SK-N-SH (cell line): ENCODE data around the gene TFF3. TPM values are rescaled to one million over a fixed set of nuclear protein-coding genes. Genes with fewer than 3 reads are reported as not detected.

Experiments used
- CTCF ChIA-PET: fragments of 300-600, 350-600 bp; formaldehyde crosslinking; extraction: SDS; loops from one replicate; lab custom pipeline; 2021; lab: Yijun Ruan, JAX
- POLR2A ChIA-PET: fragments of 350-600 bp; sonication (Branson Sonifier 250); formaldehyde crosslinking; extraction: SDS; loops from one replicate; lab custom pipeline; 2020; ENCODE audit warnings: antibody characterized with exemption, inconsistent platforms; lab: Yijun Ruan, JAX
- DNase-seq: peaks from one replicate; pipeline ENCODE4 v3.0.0; 2012
- H2AFZ ChIP-seq: fragments of 200-600 bp; sonication (generic); 2 replicates; pipeline ENCODE4 v1.8.1; 2016; ENCODE audit warnings: antibody characterized with exemption, mild to moderate bottlenecking, low read depth
- H3F3A ChIP-seq: fragments of 200-600 bp; sonication (generic); replicated peaks from 2 replicates; pipeline ENCODE3; 2016; ENCODE audit warnings: antibody characterized with exemption, mild to moderate bottlenecking; ENCODE audit not compliant: insufficient read depth
- H3K27ac ChIP-seq, 2 experiments: fragments of 200-500 bp in 1 of 2; fragments of 200-600 bp in 1 of 2; sonication (Bioruptor generic) in 1 of 2; sonication (generic), shearing (Covaris generic) in 1 of 2; 2 replicates each; pipeline versions ENCODE4 v1.5.1 to v1.6.1; 2014 to 2016; ENCODE audit warnings: low read depth in 2 of 2, inconsistent platforms in 1 of 2, low read length in 1 of 2, mild to moderate bottlenecking in 1 of 2, mixed read lengths in 1 of 2
- H3K27me3 ChIP-seq: fragments of 200-600 bp; sonication (generic), shearing (Covaris generic); 2 replicates; pipeline ENCODE4 v1.6.1; 2016; ENCODE audit warnings: mixed run types; ENCODE audit not compliant: insufficient read depth
- H3K36me3 ChIP-seq, 2 experiments: fragments of 200-500 bp in 1 of 2; fragments of 200-600 bp in 1 of 2; sonication (Bioruptor generic) in 1 of 2; sonication (generic) in 1 of 2; replicated peaks in 1 of 2; 2 replicates each; pipeline versions ENCODE3 to v1.5.1; 2014 to 2016; ENCODE audit warnings: low read length in 1 of 2, mild to moderate bottlenecking in 1 of 2; ENCODE audit not compliant: insufficient read depth in 2 of 2, control insufficient read depth in 1 of 2
- H3K4me1 ChIP-seq, 2 experiments: fragments of 200-500 bp in 1 of 2; fragments of 200-600 bp in 1 of 2; sonication (Bioruptor generic) in 1 of 2; sonication (generic), shearing (Covaris generic) in 1 of 2; 2 replicates each; pipeline versions ENCODE4 v1.5.1 to v1.6.1; 2014 to 2016; ENCODE audit warnings: low read depth in 1 of 2, low read length in 1 of 2, mixed run types in 1 of 2; ENCODE audit not compliant: insufficient read depth in 2 of 2, control insufficient read depth in 1 of 2
- H3K4me2 ChIP-seq: fragments of 200-600 bp; sonication (generic), shearing (Covaris generic); 2 replicates; pipeline ENCODE4 v1.6.1; 2017; ENCODE audit warnings: mixed run types
- H3K4me3 ChIP-seq, 2 experiments: fragments of 200-500 bp in 1 of 2; fragments of 200-600 bp in 1 of 2; sonication (Bioruptor generic) in 1 of 2; sonication (generic), shearing (Covaris generic) in 1 of 2; 2 replicates each; pipeline versions ENCODE4 v1.5.1 to v1.8.1; 2014 to 2016; ENCODE audit warnings: low read depth in 2 of 2, inconsistent platforms in 1 of 2, low read length in 1 of 2, mild to moderate bottlenecking in 1 of 2, mixed read lengths in 1 of 2, moderate library complexity in 1 of 2
- H3K79me2 ChIP-seq: fragments of 200-600 bp; sonication (generic); 2 replicates; pipeline ENCODE4 v1.8.1; 2017; ENCODE audit warnings: mild to moderate bottlenecking; ENCODE audit not compliant: insufficient read depth
- H3K9ac ChIP-seq: fragments of 200-600 bp; sonication (generic); 2 replicates; pipeline ENCODE4 v1.6.1; 2017; ENCODE audit warnings: mixed run types
- H3K9me2 ChIP-seq: fragments of 200-600 bp; sonication (generic); 2 replicates; pipeline ENCODE4 v1.6.1; 2017; ENCODE audit warnings: mixed run types
- H3K9me3 ChIP-seq: fragments of 200-600 bp; sonication (generic); 2 replicates; pipeline ENCODE4 v1.6.1; 2017; ENCODE audit warnings: mixed run types, mild to moderate bottlenecking, moderate library complexity
- H4K20me1 ChIP-seq: fragments of 200-600 bp; sonication (generic); 2 replicates; pipeline ENCODE4 v1.6.1; 2017; ENCODE audit warnings: mild to moderate bottlenecking, mixed run types; ENCODE audit not compliant: insufficient read depth
- CHD2 ChIP-seq: fragments of 150-350 bp; IDR thresholded peaks from 2 replicates; pipeline ENCODE4 v1.6.1; 2018; ENCODE audit warnings: low read length; ENCODE audit not compliant: partially characterized antibody
- EZH2phosphoT487 ChIP-seq: fragments of 200-600 bp; sonication (generic); IDR thresholded peaks from 2 replicates; pipeline ENCODE4 v1.6.1; 2017; ENCODE audit warnings: low read depth, mixed run types, mild to moderate bottlenecking, antibody characterized with exemption, moderate library complexity, borderline replicate concordance
- GABPA ChIP-seq: IDR thresholded peaks from 2 replicates; pipeline ENCODE4 v1.4.0; 2012; ENCODE audit warnings: low read depth, mild to moderate bottlenecking
- MXI1 ChIP-seq: IDR thresholded peaks from 2 replicates; pipeline ENCODE4 v1.6.1; 2012; ENCODE audit warnings: mild to moderate bottlenecking, low read depth, low read length, improper control_type of control experiment
- NFIC ChIP-seq: IDR thresholded peaks from 2 replicates; pipeline ENCODE4 v1.4.0; 2012; ENCODE audit warnings: borderline replicate concordance
- NRF1 ChIP-seq: IDR thresholded peaks from 2 replicates; pipeline ENCODE4 v1.6.1; 2012; ENCODE audit warnings: low read depth, mild to moderate bottlenecking, low read length
- RAD21 ChIP-seq: IDR thresholded peaks from 2 replicates; pipeline ENCODE4 v1.6.1; 2012; ENCODE audit warnings: mild to moderate bottlenecking, low read length
- TAF1 ChIP-seq: IDR thresholded peaks from 2 replicates; pipeline ENCODE4 v1.6.1; 2012; ENCODE audit warnings: low read depth, mild to moderate bottlenecking, low read length, moderate library complexity, borderline replicate concordance
- WGBS: methylation state at CpG from one replicate; pipeline ENCODE4 v1.1.6; 2017; ENCODE audit warnings: low lambda C conversion rate; 5-methylcytosine and 5-hydroxymethylcytosine counted together
- polyA plus RNA-seq, 3 experiments: library from polyadenylated mRNA; depleted of rRNA; stranded (reverse); fragments of >200 nt; gene quantifications; 2 replicates each; pipeline ENCODE4 v1.2.3, GENCODE V29; 2012
- TF ChIP-seq, protein P1 (sequence below): IDR thresholded peaks from 2 replicates; pipeline ENCODE4 v1.4.0; 2012; ENCODE audit warnings: low read depth, borderline replicate concordance
- TF ChIP-seq, protein P2 (sequence below): IDR thresholded peaks from 2 replicates; pipeline ENCODE4 v1.6.1; 2012; ENCODE audit warnings: mild to moderate bottlenecking, low read depth, low read length, moderate library complexity

TFF3 gene
- polyA plus RNA-seq, 1 of the 3 experiments (the other 2 are of a cell fraction) = not detected

DNA sequence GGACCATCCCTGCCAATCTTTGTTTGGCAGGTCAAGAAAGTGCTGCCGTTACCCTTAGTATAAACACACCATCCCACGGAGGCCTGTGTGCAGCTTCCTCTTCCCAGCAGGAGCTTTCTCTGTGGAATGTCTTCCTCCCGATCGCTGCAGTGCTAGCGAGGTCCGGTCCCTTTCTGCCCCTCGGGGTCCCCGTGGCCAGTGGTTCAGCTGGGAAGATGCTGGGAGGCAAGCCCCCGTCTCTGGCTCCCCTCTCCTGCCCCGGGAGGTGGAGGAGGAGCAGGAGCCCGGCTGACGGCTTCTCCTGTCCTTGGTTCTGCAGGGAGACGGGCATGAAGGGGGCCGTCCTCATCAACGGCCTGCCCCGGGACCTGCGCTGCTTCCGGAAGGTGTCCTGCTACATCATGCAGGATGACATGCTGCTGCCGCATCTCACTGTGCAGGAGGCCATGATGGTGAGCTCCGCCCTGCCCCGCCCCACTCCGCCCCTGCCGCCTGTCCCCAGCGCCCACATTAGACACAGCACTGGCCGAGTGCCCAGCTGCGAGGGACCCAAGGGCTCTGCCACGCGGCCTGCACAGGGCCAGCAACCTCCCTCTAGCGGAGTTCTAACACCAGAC is 42.1 kb downstream of the TFF3 start:
- CTCF ChIA-PET = interaction anchor here (1.6 to 3.2 kb wide), 3 partner anchors 13 to 155 kb away, joined by 3 to 15 read pairs (median 10); no protein-coding TSS in a partner anchor
- Histone ChIP-seq H3K79me2 (no peaks in the 10 kb centered on the region), H3K4me2 (no peak overlapping the region), H3K4me1 (no peaks in the 10 kb centered on the region; a peak in 1 of 4 replicates), H3K27ac (no peak overlapping the region), H3K27me3 (no peaks in the 10 kb centered on the region), H3K9me2 (no peaks in the 10 kb centered on the region), H3K36me3 (no peaks in the 10 kb centered on the region), H3K4me3 (no peak overlapping the region), H4K20me1 (no peaks in the 10 kb centered on the region), H3F3A (no peaks in the 10 kb centered on the region), H3K9ac (no peak overlapping the region), H2AFZ (no peak overlapping the region), H3K9me3 (no peaks in the 10 kb centered on the region)
- WGBS = 57% methylated on average over 12 of the region's 29 CpGs
- TF ChIP-seq, protein P1, sequence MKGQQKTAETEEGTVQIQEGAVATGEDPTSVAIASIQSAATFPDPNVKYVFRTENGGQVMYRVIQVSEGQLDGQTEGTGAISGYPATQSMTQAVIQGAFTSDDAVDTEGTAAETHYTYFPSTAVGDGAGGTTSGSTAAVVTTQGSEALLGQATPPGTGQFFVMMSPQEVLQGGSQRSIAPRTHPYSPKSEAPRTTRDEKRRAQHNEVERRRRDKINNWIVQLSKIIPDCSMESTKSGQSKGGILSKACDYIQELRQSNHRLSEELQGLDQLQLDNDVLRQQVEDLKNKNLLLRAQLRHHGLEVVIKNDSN = no peak
- TF ChIP-seq NRF1 = no peak
- POLR2A ChIA-PET = no interaction called here
- DNase-seq = no peak

DNA sequence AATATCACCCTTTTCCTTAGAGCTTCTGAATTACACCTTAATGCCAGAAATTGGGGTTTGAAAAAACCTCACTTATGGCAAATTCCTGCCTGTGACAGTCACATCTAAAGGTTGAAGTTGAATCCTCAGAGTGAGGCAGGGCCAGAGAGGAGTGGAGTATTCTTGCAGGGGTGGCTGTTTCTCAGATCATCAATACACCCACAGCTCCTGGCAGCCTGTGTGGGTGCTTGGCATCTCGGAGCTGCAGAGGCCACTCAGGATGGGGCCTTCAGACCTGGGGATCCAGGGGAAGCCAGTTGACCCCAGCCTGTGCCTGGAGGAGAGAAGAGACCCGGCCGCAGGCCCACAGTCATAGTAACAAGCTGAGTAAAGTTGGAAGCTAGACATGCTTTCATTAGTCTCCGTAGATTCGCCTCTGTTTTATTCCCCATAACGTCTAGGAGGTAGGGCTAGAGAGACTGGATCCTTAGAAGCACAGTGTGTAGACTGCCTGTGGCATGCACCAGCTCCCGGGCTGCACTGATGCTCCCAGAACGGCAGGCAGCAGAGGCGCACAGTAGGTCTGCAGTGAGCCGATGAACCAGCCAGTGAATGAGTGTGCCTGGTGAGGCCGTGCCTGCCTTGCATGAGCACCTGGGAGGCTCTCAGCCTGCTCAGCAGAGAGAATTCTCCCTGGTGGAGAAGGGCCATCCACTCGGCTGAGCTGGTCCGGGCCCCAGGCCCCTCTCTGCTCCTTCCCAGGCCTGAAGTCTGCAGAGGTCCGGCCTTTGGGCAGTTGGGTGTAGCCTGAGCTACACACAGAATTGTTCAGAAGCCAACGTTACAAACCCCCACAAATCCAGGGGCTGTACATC is 42.9 kb downstream of the TFF3 start:
- POLR2A ChIA-PET = no interaction called here
- H3K4me3 ChIP-seq = no peak overlapping the region
- CTCF ChIA-PET = interaction anchor here (1.4 to 3.2 kb wide), 4 partner anchors 12 to 155 kb away, joined by 3 to 15 read pairs (median 7); no protein-coding TSS in a partner anchor
- H3K9me2 ChIP-seq = no peaks in the 10 kb centered on the region
- H3K36me3 ChIP-seq = no peaks in the 10 kb centered on the region
- no peaks in the 10 kb centered on the region for H3K9me3 ChIP-seq
- TF ChIP-seq TAF1 = no peak
- TF ChIP-seq MXI1 = no peak
- TF ChIP-seq CHD2 = no peak
- no peak for TF ChIP-seq RAD21
- no peak for TF ChIP-seq EZH2phosphoT487
- TF ChIP-seq, protein P2, sequence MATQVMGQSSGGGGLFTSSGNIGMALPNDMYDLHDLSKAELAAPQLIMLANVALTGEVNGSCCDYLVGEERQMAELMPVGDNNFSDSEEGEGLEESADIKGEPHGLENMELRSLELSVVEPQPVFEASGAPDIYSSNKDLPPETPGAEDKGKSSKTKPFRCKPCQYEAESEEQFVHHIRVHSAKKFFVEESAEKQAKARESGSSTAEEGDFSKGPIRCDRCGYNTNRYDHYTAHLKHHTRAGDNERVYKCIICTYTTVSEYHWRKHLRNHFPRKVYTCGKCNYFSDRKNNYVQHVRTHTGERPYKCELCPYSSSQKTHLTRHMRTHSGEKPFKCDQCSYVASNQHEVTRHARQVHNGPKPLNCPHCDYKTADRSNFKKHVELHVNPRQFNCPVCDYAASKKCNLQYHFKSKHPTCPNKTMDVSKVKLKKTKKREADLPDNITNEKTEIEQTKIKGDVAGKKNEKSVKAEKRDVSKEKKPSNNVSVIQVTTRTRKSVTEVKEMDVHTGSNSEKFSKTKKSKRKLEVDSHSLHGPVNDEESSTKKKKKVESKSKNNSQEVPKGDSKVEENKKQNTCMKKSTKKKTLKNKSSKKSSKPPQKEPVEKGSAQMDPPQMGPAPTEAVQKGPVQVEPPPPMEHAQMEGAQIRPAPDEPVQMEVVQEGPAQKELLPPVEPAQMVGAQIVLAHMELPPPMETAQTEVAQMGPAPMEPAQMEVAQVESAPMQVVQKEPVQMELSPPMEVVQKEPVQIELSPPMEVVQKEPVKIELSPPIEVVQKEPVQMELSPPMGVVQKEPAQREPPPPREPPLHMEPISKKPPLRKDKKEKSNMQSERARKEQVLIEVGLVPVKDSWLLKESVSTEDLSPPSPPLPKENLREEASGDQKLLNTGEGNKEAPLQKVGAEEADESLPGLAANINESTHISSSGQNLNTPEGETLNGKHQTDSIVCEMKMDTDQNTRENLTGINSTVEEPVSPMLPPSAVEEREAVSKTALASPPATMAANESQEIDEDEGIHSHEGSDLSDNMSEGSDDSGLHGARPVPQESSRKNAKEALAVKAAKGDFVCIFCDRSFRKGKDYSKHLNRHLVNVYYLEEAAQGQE = no peak
- no peak for TF ChIP-seq NFIC
- TF ChIP-seq GABPA = no peak
- WGBS = 66% methylated on average over 10 of the region's 15 CpGs
- no peaks in the 10 kb centered on the region for H3K79me2 ChIP-seq
- no peaks in the 10 kb centered on the region for H4K20me1 ChIP-seq
- H3K4me1 ChIP-seq = no peaks in the 10 kb centered on the region; a peak in 1 of 4 replicates
- no peak for DNase-seq
- H3K27ac ChIP-seq = no peak overlapping the region
- H2AFZ ChIP-seq = no peak overlapping the region
- H3K9ac ChIP-seq = no peak overlapping the region
- H3K27me3 ChIP-seq = no peaks in the 10 kb centered on the region
- H3F3A ChIP-seq = no peaks in the 10 kb centered on the region
- H3K4me2 ChIP-seq = no peak overlapping the region
